Lung (tissue), 12 donors: Measurements from ENCODE around the gene RPL26. TPM values are rescaled to one million over a fixed set of nuclear protein-coding genes. Genes with fewer than 3 reads are reported as not detected.
A peak's percentile ranks its signal among the peaks of the same experiment; 100 is the strongest.
"Not testable (repeated sequence)": the region's sequence is repeated elsewhere in the genome, so short reads cannot be mapped to it uniquely, and the experiment has no call there.

Source experiments
- ATAC-seq: fragments of 200-7000 bp; cut with Tn5 transposase; one replicate; pipeline ENCODE4 v1.9.1; 2020; ENCODE audit warnings: moderate number of reproducible peaks; ENCODE audit not compliant: insufficient read depth, low FRiP score
- DNase-seq, 3 donors: peaks; one replicate each; pipeline ENCODE4 v3.0.0-alpha.2; 2013 to 2017
- H3K27ac ChIP-seq, 2 donors: one replicate each; pipeline ENCODE4 v1.5.1; 2013; ENCODE audit warnings: mild to moderate bottlenecking in 2 of 2, moderate library complexity in 2 of 2, control low read depth in 1 of 2, inconsistent platforms in 1 of 2, low read depth in 1 of 2, low read length in 1 of 2
- H3K27me3 ChIP-seq, 3 donors: one replicate each; pipeline ENCODE4 v1.5.1; 2013; ENCODE audit warnings: low read length in 2 of 3; ENCODE audit not compliant: control insufficient read depth in 3 of 3, insufficient read depth in 3 of 3
- H3K36me3 ChIP-seq, 4 donors: one replicate each; pipeline ENCODE4 v1.5.1; 2013; ENCODE audit warnings: low read length in 4 of 4, mild to moderate bottlenecking in 1 of 4, moderate library complexity in 1 of 4; ENCODE audit not compliant: control insufficient read depth in 4 of 4, insufficient read depth in 4 of 4
- H3K4me1 ChIP-seq, 5 donors: one replicate each; pipeline ENCODE4 v1.5.1; 2013; ENCODE audit warnings: low read length in 5 of 5, mild to moderate bottlenecking in 2 of 5, moderate library complexity in 1 of 5; ENCODE audit not compliant: control insufficient read depth in 5 of 5, insufficient read depth in 5 of 5
- H3K4me3 ChIP-seq: one replicate; pipeline ENCODE4 v1.5.1; 2013; ENCODE audit warnings: mild to moderate bottlenecking, control low read depth, moderate library complexity
- H3K9ac ChIP-seq, 2 donors: one replicate each; pipeline ENCODE4 v1.5.1; 2013; ENCODE audit warnings: low read length in 2 of 2, control low read depth in 1 of 2; ENCODE audit not compliant: insufficient read depth in 1 of 2
- H3K9me3 ChIP-seq, 4 donors: one replicate each; pipeline ENCODE4 v1.5.1; 2013; ENCODE audit warnings: low read length in 3 of 4, mild to moderate bottlenecking in 1 of 4, moderate library complexity in 1 of 4; ENCODE audit not compliant: control insufficient read depth in 4 of 4, insufficient read depth in 3 of 4
- CTCF ChIP-seq: IDR thresholded peaks from 2 replicates; pipeline ENCODE4 v1.5.1; 2012; ENCODE audit warnings: mild to moderate bottlenecking; ENCODE audit errors: control extremely low read depth, extremely low read depth
- WGBS, 2 donors: extraction: QIAGEN DNeasy Blood & Tissue Kit; methylation state at CpG; one replicate each; pipeline ENCODE4 v1.1.7; 2013; 5-methylcytosine and 5-hydroxymethylcytosine counted together
- polyA plus RNA-seq, 2 donors: library from polyadenylated mRNA; stranded (reverse); fragments of 200-250 nt; gene quantifications; one replicate each; pipeline ENCODE4 v1.2.1, GENCODE V29; 2013
- total RNA-seq, 2 donors: library from RNA; depleted of rRNA in 1 of 2; stranded (reverse); fragments of >200 nt in 1 of 2; gene quantifications; one replicate each; pipeline ENCODE4 v1.2.1, GENCODE V29; 2014 to 2021
- donor health status: control.
- donor health status: control.
- donor health status: Bipolar disorder and iron deficiency.
- donor health status: healthy.
- donor health status: DM: yes; HTN: yes; CAD: no.

Gene RPL26
- total and polyA plus RNA-seq, 4 donors = 1,016 to 2,820 (median 2,607) TPM

- no peak within 1 kb of the TSS for H3K4me3 ChIP-seq
- H3K36me3 ChIP-seq = no peaks in the 10 kb centered on the region
- TF ChIP-seq CTCF = no peak
- no peak for ATAC-seq
- no peak for DNase-seq
- no peak within 1 kb of the TSS for H3K27ac ChIP-seq
- WGBS, 2 donors = 49 to 56% methylated on average over 13 of the region's 13 CpGs
- peaks cover 0 to 13% (median 11%) of the 10 kb centered on the region in 3 donors for H3K27me3 ChIP-seq
- peaks cover 0 to 4% (median 0%) of the 10 kb centered on the region in 5 donors for H3K4me1 ChIP-seq
- peaks cover 0 to 4% (median 0%) of the 10 kb centered on the region in 4 donors for H3K9me3 ChIP-seq
- no peak within 1 kb of the TSS for H3K9ac ChIP-seq
Measured at GRCh38 chr17:8397636-8398035, 14.6 kb upstream of the RPL26 start, which contains the start of gene RNF222. RNF222 (minus strand) TSS chr17:8397827; CDS start chr17:8393461, 4,366 bp downstream.

- not testable (repeated sequence) for H3K36me3 ChIP-seq, H3K27ac ChIP-seq, ATAC-seq, H3K4me1 ChIP-seq, H3K9ac ChIP-seq, H3K9me3 ChIP-seq, DNase-seq, H3K4me3 ChIP-seq
- WGBS, 2 donors = 87 to 93% methylated on average over 9 of the region's 9 CpGs
- H3K27me3 ChIP-seq = peaks cover 0 to 13% (median 11%) of the 10 kb centered on the region in 3 donors
Measured at GRCh38 chr17:8394497-8394896, 11.5 kb upstream of the RPL26 start.

GRCh38 chr17:8393470-8394231 lies 10.7 kb upstream of the RPL26 start:
- H3K27me3 ChIP-seq = peaks cover 0 to 13% (median 11%) of the 10 kb centered on the region in 3 donors
- no peak for ATAC-seq

More at GRCh38 chr17:8393470-8394231, 10.7 kb upstream of the RPL26 start:
- WGBS, 2 donors = 53 to 59% methylated on average over 8 of the region's 8 CpGs
- Histone ChIP-seq H3K4me3 (no peak overlapping the region), H3K36me3 (no peaks in the 10 kb centered on the region), H3K9ac (no peak overlapping the region), H3K9me3 (peaks cover 0 to 4% (median 0%) of the 10 kb centered on the region in 4 donors), H3K27ac (peak overlapping the region in 1 of 2 donors; percentile 20), H3K4me1 (peaks cover 0 to 3% (median 0%) of the 10 kb centered on the region in 5 donors)
- no peak for TF ChIP-seq CTCF
- no peak for DNase-seq
